NT2/D1 (cell line): Measurements from ENCODE around the gene ERBB2.

Source experiments
- DNase-seq: peaks from one replicate; pipeline ENCODE4 v3.0.0-alpha.2; 2011; ENCODE audit warnings: low read depth, low spot score
- H3K27me3 ChIP-seq: 2 replicates; pipeline ENCODE4 v1.6.0; 2011; ENCODE audit warnings: mild to moderate bottlenecking; ENCODE audit not compliant: insufficient read length, insufficient read depth
- H3K36me3 ChIP-seq: 2 replicates; pipeline ENCODE4 v1.6.1; 2011; ENCODE audit warnings: mild to moderate bottlenecking, low read length, mixed read lengths; ENCODE audit not compliant: insufficient read depth, insufficient read length
- H3K4me1 ChIP-seq: 2 replicates; pipeline ENCODE4 v1.5.1; 2011; ENCODE audit not compliant: insufficient read depth, insufficient read length
- H3K4me3 ChIP-seq: 2 replicates; pipeline ENCODE4 v1.5.1; 2011; ENCODE audit warnings: low read depth; ENCODE audit not compliant: insufficient read length
- H3K9ac ChIP-seq: 2 replicates; pipeline ENCODE4 v1.6.0; 2011; ENCODE audit warnings: low read depth; ENCODE audit not compliant: insufficient read length
- H3K9me3 ChIP-seq: 2 replicates; pipeline ENCODE4 v1.5.1; 2011; ENCODE audit warnings: mild to moderate bottlenecking, low read length; ENCODE audit not compliant: insufficient read depth
- SUZ12 ChIP-seq: IDR thresholded peaks from 2 replicates; pipeline ENCODE4 v1.6.1; 2011; ENCODE audit not compliant: insufficient read length, insufficient read depth; ENCODE audit errors: extremely low read depth
- YY1 ChIP-seq: IDR thresholded peaks from 2 replicates; pipeline ENCODE4 v1.6.1; 2011; ENCODE audit not compliant: insufficient read length, insufficient read depth
- ZNF274 ChIP-seq: IDR thresholded peaks from 2 replicates; pipeline ENCODE4 v1.6.1; 2011; ENCODE audit warnings: mild to moderate bottlenecking, low read depth, low read length

ERBB2 gene

GRCh38 chr17:39752241-39752881 is 52.5 kb downstream of the ERBB2 start:
- Histone ChIP-seq H3K9ac (no peak overlapping the region), H3K4me1 (peaks cover 37% of the 10 kb centered on the region), H3K4me3 (no peak overlapping the region), H3K27me3 (no peaks in the 10 kb centered on the region), H3K36me3 (no peaks in the 10 kb centered on the region), H3K9me3 (no peaks in the 10 kb centered on the region)
- no peak for TF ChIP-seq ZNF274
- TF ChIP-seq SUZ12 = no peak
- no peak for TF ChIP-seq YY1
- DNase-seq = no peak

- no peaks in the 10 kb centered on the region for H3K27me3 ChIP-seq
- TF ChIP-seq ZNF274 (no peak), YY1 (no peak), SUZ12 (no peak)
- H3K4me1 ChIP-seq = peaks cover 40% of the 10 kb centered on the region
- H3K9me3 ChIP-seq = no peaks in the 10 kb centered on the region
- peak overlapping the region; percentile 86 for H3K9ac ChIP-seq
- no peaks in the 10 kb centered on the region for H3K36me3 ChIP-seq
- H3K4me3 ChIP-seq = peak overlapping the region; percentile 61
- DNase-seq = no peak
Measured at GRCh38 chr17:39753514-39754160, 53.8 kb downstream of the ERBB2 start.

- H3K9ac ChIP-seq = peak overlapping the region; percentile 86
- TF ChIP-seq SUZ12 (no peak), ZNF274 (no peak), YY1 (no peak)
- DNase-seq = no peak
- H3K4me3 ChIP-seq = peak overlapping the region; percentile 61
- no peaks in the 10 kb centered on the region for H3K9me3 ChIP-seq
- H3K36me3 ChIP-seq = no peaks in the 10 kb centered on the region
- no peaks in the 10 kb centered on the region for H3K27me3 ChIP-seq
- H3K4me1 ChIP-seq = peaks cover 40% of the 10 kb centered on the region
Measured at GRCh38 chr17:39754161-39754957, 54.5 kb downstream of the ERBB2 start.

- no peaks in the 10 kb centered on the region for H3K9me3 ChIP-seq
- peak overlapping the region; percentile 61 for H3K4me3 ChIP-seq
- no peaks in the 10 kb centered on the region for H3K36me3 ChIP-seq
- TF ChIP-seq ZNF274 (no peak), YY1 (no peak), SUZ12 (no peak)
- H3K9ac ChIP-seq = peak overlapping the region; percentile 86
- no peak for DNase-seq
- no peaks in the 10 kb centered on the region for H3K27me3 ChIP-seq
- H3K4me1 ChIP-seq = peaks cover 39% of the 10 kb centered on the region
Measured at GRCh38 chr17:39754958-39755553, 55.2 kb downstream of the ERBB2 start.

GRCh38 chr17:39755554-39756379 is 55.9 kb downstream of the ERBB2 start:
- no peak overlapping the region for H3K4me3 ChIP-seq
- DNase-seq = no peak
- H3K9ac ChIP-seq = peak overlapping the region; percentile 86
- H3K27me3 ChIP-seq = no peaks in the 10 kb centered on the region
- TF ChIP-seq YY1 (no peak), ZNF274 (no peak), SUZ12 (no peak)
- H3K4me1 ChIP-seq = peaks cover 33% of the 10 kb centered on the region
- no peaks in the 10 kb centered on the region for H3K36me3 ChIP-seq
- H3K9me3 ChIP-seq = no peaks in the 10 kb centered on the region

GRCh38 chr17:39756380-39757079 is 56.7 kb downstream of the ERBB2 start:
- Histone ChIP-seq H3K36me3 (no peaks in the 10 kb centered on the region), H3K27me3 (no peaks in the 10 kb centered on the region), H3K9me3 (no peaks in the 10 kb centered on the region), H3K4me1 (peaks cover 32% of the 10 kb centered on the region), H3K9ac (peak overlapping the region; percentile 11), H3K4me3 (no peak overlapping the region)
- no peak for DNase-seq
- TF ChIP-seq ZNF274 = no peak
- TF ChIP-seq YY1 = no peak
- no peak for TF ChIP-seq SUZ12
